Thoracic aorta (tissue), 2 donors: ENCODE data around the gene FUT6. TPM values are rescaled to one million over a fixed set of nuclear protein-coding genes. Genes with fewer than 3 reads are reported as not detected.

Source experiments
- ATAC-seq: fragments of 150-250 bp; one replicate; pipeline ENCODE4 v1.8.0; 2017; ENCODE audit warnings: low read depth; ENCODE audit not compliant: insufficient number of reproducible peaks, low FRiP score
- DNase-seq: peaks from one replicate; pipeline ENCODE4 v3.0.0-alpha.2; 2020; ENCODE audit warnings: low spot score
- H3K27ac ChIP-seq, 2 donors: fragments of 200-600 bp; sonication (generic); 1 replicate in 1 of 2; 2 replicates in 1 of 2; pipeline ENCODE4 v1.5.1; 2016; ENCODE audit warnings: mild to moderate bottlenecking in 2 of 2, moderate library complexity in 2 of 2
- H3K27me3 ChIP-seq: fragments of 200-600 bp; sonication (generic); replicated peaks from 2 replicates; pipeline ENCODE4 v1.6.0; 2016; ENCODE audit warnings: mild to moderate bottlenecking; ENCODE audit not compliant: insufficient read depth
- H3K36me3 ChIP-seq: fragments of 200-600 bp; sonication (generic); one replicate; pipeline ENCODE4 v1.5.1; 2016
- H3K4me1 ChIP-seq, 2 donors: fragments of 200-600 bp; sonication (generic); 1 replicate in 1 of 2; 2 replicates in 1 of 2; pipeline versions ENCODE4 v1.5.1 to v1.6.0; 2016; ENCODE audit warnings: low read depth in 2 of 2, mild to moderate bottlenecking in 1 of 2; ENCODE audit not compliant: control insufficient read depth in 1 of 2
- H3K4me3 ChIP-seq: fragments of 200-600 bp; sonication (generic); 2 replicates; pipeline ENCODE4 v1.5.1; 2016; ENCODE audit warnings: mild to moderate bottlenecking
- H3K9me3 ChIP-seq: fragments of 200-600 bp; sonication (generic); 2 replicates; pipeline ENCODE4 v1.5.1; 2016
- total RNA-seq, 2 donors: library from RNA; depleted of rRNA; stranded (reverse); fragments of >200 nt; gene quantifications; one replicate each; pipeline versions ENCODE4 v1.1.0 to v1.2.3, GENCODE V29; 2016
- TF ChIP-seq, protein P1 (sequence below): fragments of 200-600 bp; sonication (generic); IDR thresholded peaks from one replicate; pipeline ENCODE4 v1.5.1; 2019; ENCODE audit warnings: antibody characterized with exemption

Gene FUT6
- total RNA-seq, 2 donors from 2014 or later: not detected

DNA sequence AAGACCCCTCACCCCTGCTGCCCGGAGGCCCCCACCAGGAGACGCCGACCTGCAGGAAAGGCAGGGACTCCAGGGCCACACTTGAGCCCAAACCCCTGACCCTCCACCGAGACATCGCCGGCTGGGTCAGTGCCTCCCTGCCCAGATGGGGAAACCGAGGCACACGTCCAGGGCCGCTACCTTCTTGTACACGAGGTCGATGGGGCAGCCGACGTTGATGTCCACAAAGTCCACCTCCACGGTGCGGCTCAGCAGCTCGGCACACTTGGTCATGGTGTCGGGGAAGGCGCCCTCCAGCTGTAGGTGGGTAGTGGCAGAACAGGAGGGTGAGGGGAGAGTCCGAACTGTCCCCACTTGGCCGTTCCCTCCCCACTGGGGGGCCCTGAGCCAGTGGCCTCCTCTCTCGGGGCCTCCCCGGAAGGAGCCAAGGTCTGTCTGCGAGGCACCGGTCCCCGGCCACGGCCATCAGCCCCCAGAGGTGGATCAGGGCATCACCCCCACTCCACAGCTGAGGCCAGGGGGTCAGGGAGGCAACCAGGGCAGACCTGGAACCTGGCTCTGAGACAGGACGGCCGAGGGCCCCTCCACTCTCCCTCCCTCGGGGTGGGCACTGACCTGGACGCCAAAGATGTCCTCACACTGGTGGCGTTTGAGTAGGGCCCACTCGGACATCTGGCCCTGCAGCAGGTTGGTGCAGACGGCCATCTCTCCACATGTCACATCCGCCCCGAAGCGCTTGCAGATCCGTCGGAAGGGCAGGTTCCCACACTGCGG lies 51.9 kb downstream of the FUT6 start:
- H3K4me1 ChIP-seq: peaks cover 5 to 6% of the 10 kb centered on the region in 2 donors

DNA sequence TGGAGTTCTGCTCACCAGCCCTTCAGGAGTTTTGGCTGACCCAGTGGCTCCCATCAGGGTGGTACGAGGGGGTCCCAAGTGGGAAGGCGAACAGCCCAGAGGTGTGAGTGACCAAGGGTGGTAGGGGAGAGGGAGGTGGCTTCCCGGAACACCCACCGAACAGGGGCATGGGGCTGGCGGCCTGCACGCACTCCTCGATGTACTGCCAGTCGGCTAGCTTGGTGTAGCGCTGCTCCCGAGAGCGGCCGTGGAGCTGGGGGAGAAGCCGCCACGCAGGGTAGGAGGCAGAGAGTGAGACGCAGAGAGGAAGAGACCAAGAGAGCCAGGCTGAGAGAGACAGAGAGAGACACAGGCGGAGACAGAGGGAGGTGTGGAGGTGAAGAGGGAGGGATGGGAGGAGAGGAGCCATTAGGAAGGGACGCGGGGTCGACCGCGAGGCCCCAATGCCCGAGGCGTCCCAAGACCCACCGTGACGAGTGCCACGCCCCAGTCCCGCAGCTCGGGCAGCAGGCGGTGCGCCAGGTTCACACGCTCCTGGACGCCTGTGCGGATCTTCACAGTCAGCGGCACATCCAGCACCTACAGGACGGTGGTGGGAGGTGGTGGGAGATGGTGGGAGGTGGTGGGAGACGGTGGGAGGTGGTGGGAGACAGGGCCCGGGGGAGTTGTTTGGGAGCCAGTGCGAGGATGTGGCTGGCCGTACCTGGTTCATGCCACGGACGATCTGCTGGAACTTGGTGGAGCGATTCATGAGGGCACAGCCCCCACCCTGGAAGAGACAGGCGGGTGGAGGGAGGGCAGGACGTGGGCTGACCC lies 52.7 kb downstream of the FUT6 start:
- H3K9me3 ChIP-seq: no peaks in the 10 kb centered on the region
- no peak overlapping the region for H3K27ac ChIP-seq
- peaks cover 40% of the 10 kb centered on the region for H3K36me3 ChIP-seq
- DNase-seq (no peak), ATAC-seq (no peak)
- H3K4me1 ChIP-seq: peaks cover 5 to 6% of the 10 kb centered on the region in 2 donors
- H3K27me3 ChIP-seq: no peaks in the 10 kb centered on the region
- H3K4me3 ChIP-seq: no peak overlapping the region
- TF ChIP-seq, protein P1, sequence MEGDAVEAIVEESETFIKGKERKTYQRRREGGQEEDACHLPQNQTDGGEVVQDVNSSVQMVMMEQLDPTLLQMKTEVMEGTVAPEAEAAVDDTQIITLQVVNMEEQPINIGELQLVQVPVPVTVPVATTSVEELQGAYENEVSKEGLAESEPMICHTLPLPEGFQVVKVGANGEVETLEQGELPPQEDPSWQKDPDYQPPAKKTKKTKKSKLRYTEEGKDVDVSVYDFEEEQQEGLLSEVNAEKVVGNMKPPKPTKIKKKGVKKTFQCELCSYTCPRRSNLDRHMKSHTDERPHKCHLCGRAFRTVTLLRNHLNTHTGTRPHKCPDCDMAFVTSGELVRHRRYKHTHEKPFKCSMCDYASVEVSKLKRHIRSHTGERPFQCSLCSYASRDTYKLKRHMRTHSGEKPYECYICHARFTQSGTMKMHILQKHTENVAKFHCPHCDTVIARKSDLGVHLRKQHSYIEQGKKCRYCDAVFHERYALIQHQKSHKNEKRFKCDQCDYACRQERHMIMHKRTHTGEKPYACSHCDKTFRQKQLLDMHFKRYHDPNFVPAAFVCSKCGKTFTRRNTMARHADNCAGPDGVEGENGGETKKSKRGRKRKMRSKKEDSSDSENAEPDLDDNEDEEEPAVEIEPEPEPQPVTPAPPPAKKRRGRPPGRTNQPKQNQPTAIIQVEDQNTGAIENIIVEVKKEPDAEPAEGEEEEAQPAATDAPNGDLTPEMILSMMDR: no peak

More for the DNA sequence above, 51.9 kb downstream of the FUT6 start:
- TF ChIP-seq, protein P1: no peak
- no peak for ATAC-seq
- Histone ChIP-seq H3K4me3 (no peak overlapping the region), H3K27me3 (no peaks in the 10 kb centered on the region), H3K27ac (no peak overlapping the region), H3K36me3 (peaks cover 40% of the 10 kb centered on the region), H3K9me3 (no peaks in the 10 kb centered on the region)
- no peak for DNase-seq

DNA sequence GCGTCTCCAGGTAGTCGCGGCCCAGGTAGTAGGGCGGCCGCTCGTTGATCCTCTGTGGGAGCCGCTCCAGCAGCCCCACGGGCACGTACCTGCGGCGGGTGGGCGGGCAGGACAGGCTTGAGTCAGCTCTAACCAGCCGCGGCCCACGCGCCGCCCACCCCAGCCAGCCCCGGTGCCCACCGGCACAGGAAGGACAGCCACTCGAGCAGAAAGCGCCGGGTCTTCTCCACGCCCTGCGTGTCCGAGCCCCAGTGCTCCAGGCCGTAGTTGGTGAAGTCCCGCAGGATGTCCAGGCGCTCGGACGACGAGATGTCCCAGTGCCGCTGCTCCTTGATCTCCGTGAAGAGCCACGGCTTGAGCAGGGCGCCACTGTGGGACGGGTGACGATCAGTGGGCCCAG lies 54.1 kb downstream of the FUT6 start:
- Histone ChIP-seq H3K4me3 (no peak overlapping the region), H3K36me3 (peaks cover 40% of the 10 kb centered on the region), H3K27me3 (no peaks in the 10 kb centered on the region), H3K27ac (no peak overlapping the region), H3K9me3 (no peaks in the 10 kb centered on the region), H3K4me1 (peaks cover 5 to 6% of the 10 kb centered on the region in 2 donors)
- TF ChIP-seq, protein P1: no peak
- DNase-seq: no peak
- ATAC-seq: no peak

DNA sequence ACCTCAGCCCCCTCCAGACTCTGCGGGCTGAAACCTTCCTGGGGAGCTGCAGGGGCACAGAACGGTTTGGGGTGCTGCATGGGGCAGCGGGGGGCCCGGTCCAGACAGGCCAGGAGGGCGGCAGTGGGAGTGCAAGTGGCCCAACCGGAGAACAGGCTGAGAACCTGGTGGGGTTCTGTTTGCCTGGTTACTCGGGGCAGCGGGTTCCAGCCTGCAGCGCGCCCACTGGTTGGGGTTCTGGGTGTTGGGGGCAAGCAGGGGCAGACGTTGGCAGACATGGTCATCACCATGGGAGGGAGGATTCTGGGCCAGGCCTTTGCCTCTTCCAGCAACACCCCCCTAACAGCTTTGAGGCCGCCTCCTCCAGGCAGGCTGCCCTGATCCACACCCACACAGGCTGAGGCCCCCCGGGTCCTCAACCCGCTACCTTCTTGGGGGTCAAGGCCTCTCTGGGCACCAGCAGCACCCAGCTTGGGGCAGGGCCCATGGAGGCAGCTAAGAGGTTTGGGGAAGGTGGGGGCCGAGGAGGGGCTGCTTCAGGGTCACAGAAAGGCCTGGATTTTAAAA lies 54.8 kb downstream of the FUT6 start, which contains the start of gene PRR22:
Gene PRR22, minus strand, starts transcription at position 166 of the 567 bp plus-strand sequence. Its CDS starts 86 bp downstream, at position 80.
- H3K27me3 ChIP-seq: no peaks in the 10 kb centered on the region
- no peak within 1 kb of the TSS for H3K4me3 ChIP-seq
- no peaks in the 10 kb centered on the region for H3K4me1 ChIP-seq
- DNase-seq: no peak
- H3K36me3 ChIP-seq: peaks cover 35% of the 10 kb centered on the region
- H3K27ac ChIP-seq: no peak within 1 kb of the TSS
- ATAC-seq: no peak
- no peaks in the 10 kb centered on the region for H3K9me3 ChIP-seq
- TF ChIP-seq, protein P1: no peak
